Spleen (tissue), 11 donors: ENCODE data around the gene BABAM1. TPM values are rescaled to one million over a fixed set of nuclear protein-coding genes. Genes with fewer than 3 reads are reported as not detected.

ENCODE experiments used
- DNase-seq: peaks from one replicate; pipeline ENCODE4 v3.0.0-alpha.2; 2020
- H3K27ac ChIP-seq, 8 donors: fragments of 200-600 bp; sonication (generic) in 7 of 8; 1 replicate in 4 of 8; 2 replicates in 4 of 8; pipeline versions ENCODE4 v1.5.0 to v1.8.0; 2016 to 2021; ENCODE audit warnings: inconsistent platforms in 4 of 8, mild to moderate bottlenecking in 4 of 8, moderate library complexity in 1 of 8
- H3K27me3 ChIP-seq, 7 donors: fragments of 200-600 bp; sonication (generic) in 6 of 7; replicated peaks in 1 of 7; 1 replicate in 4 of 7; 2 replicates in 3 of 7; pipeline versions ENCODE4 v1.5.0 to v1.8.0; 2016 to 2021; ENCODE audit warnings: inconsistent platforms in 3 of 7, mild to moderate bottlenecking in 1 of 7
- H3K36me3 ChIP-seq, 6 donors: fragments of 200-600 bp; sonication (generic) in 5 of 6; 1 replicate in 4 of 6; 2 replicates in 2 of 6; pipeline versions ENCODE4 v1.5.0 to v1.8.0; 2016 to 2021; ENCODE audit warnings: inconsistent platforms in 2 of 6
- H3K4me1 ChIP-seq, 6 donors: fragments of 200-600 bp; sonication (generic) in 5 of 6; 1 replicate in 3 of 6; 2 replicates in 3 of 6; pipeline versions ENCODE4 v1.5.0 to v1.8.0; 2016 to 2021; ENCODE audit warnings: inconsistent platforms in 3 of 6
- H3K4me3 ChIP-seq, 8 donors: fragments of 200-600 bp; sonication (generic) in 7 of 8; 1 replicate in 4 of 8; 2 replicates in 4 of 8; pipeline versions ENCODE4 v1.5.0 to v1.8.0; 2016 to 2021; ENCODE audit warnings: inconsistent platforms in 4 of 8, mild to moderate bottlenecking in 4 of 8, moderate library complexity in 2 of 8
- H3K9me3 ChIP-seq, 8 donors: fragments of 200-600 bp; sonication (generic) in 7 of 8; 1 replicate in 4 of 8; 2 replicates in 4 of 8; pipeline versions ENCODE4 v1.5.0 to v1.8.0; 2016 to 2021; ENCODE audit warnings: inconsistent platforms in 4 of 8
- CTCF ChIP-seq, 11 experiments: fragments of 200-600 bp in 7 of 11; fragments of 450-650 bp in 4 of 11; sonication (generic) in 4 of 11; IDR thresholded peaks in 8 of 11; conservative IDR thresholded peaks in 3 of 11; 1 replicate in 7 of 11; 2 replicates in 4 of 11; pipeline versions ENCODE4 v1.4.0 to v1.8.0; 2016 to 2021; ENCODE audit warnings: antibody characterized with exemption in 11 of 11, inconsistent platforms in 4 of 11, mild to moderate bottlenecking in 1 of 11
- POLR2A ChIP-seq, 3 donors: fragments of 450-650 bp; IDR thresholded peaks; one replicate each; pipeline ENCODE4 v1.5.1; 2017; ENCODE audit warnings: antibody characterized with exemption in 3 of 3, mild to moderate bottlenecking in 1 of 3
- POLR2AphosphoS5 ChIP-seq, 3 donors: sonication (generic); formaldehyde crosslinking; IDR thresholded peaks; one replicate each; pipeline ENCODE4 v1.5.1; 2017; ENCODE audit warnings: antibody characterized with exemption in 3 of 3
- WGBS, 5 donors: extraction: QIAGEN DNeasy Blood & Tissue Kit in 3 of 5; methylation state at CpG; one replicate each; pipeline versions ENCODE4 v1.1.5 to v1.1.7; 2013 to 2018; 5-methylcytosine and 5-hydroxymethylcytosine counted together
- intact Hi-C: fragments of 100-400 bp; cut with DNase I; formaldehyde crosslinking; loops from one replicate; pipeline ENCODE4 v1.15.0; 2023; ENCODE audit warnings: low total_unique reads
- polyA plus RNA-seq, 3 donors: library from polyadenylated mRNA; stranded (reverse); fragments of 200-250 nt; gene quantifications; one replicate each; pipeline ENCODE4 v1.2.1, GENCODE V29; 2013
- total RNA-seq, 7 donors: library from RNA; depleted of rRNA in 3 of 7; stranded (reverse); fragments of >200 nt in 3 of 7; fragmentation: NEBNext Ultra II Directional in 4 of 7; extraction: Animal tissue kit (Norgen Biotek cat#: 25700) in 4 of 7; gene quantifications; one replicate each; pipeline versions ENCODE4 v1.1.0 to v1.2.1, GENCODE V29; 2016 to 2021
- donor health status: healthy with polysubstance abuse.
- donor health status: DM: no; HTN: no; CAD: no; lungs with moderate emphysema.
- donor health status: DM: no; HTN: no; CAD: no.
- donor health status: Bipolar disorder and iron deficiency.
- donor health status: healthy.
- donor health status: DM: no; HTN: no; CAD: no.
- donor health status: DM: yes; HTN: yes; CAD: no.

BABAM1 gene
- total and polyA plus RNA-seq, 10 donors = 61.7 to 133 (median 76.9) TPM

DNA sequence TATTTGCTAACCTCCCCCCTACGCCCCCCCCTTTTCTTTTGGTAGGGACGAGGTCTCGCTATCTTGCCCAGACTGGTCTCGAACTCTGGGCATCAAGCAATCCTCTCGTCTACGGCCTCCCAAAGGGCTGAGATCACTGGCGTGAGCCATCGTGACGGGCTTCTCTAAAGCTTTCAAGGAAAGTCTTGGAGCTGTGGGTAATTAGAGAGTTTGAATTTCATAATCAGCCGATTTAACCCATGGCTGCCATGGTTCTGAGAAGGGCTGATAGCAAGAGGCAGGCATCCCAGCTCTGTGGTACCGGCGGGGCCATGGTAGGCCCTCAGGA lies 36.7 kb downstream of the BABAM1 start:
- Histone ChIP-seq H3K9me3 (no peaks in the 10 kb centered on the region), H3K36me3 (peaks cover 0 to 25% (median 7%) of the 10 kb centered on the region in 6 donors), H3K27ac (peak overlapping the region in 4 of 8 donors; percentile 82 to 97 (median 94)), H3K27me3 (no peaks in the 10 kb centered on the region), H3K4me3 (peak overlapping the region in 2 of 8 donors; percentile 65 to 80), H3K4me1 (peaks cover 31 to 79% (median 53%) of the 10 kb centered on the region in 6 donors)
- no peak for TF ChIP-seq CTCF (IDR thresholded peaks at IDR 0.05 in 8 of 11, conservative IDR thresholded peaks at IDR 0.05 in 3 of 11)
- no peak for TF ChIP-seq POLR2A (IDR thresholded peaks at IDR 0.05)
- no peak for TF ChIP-seq POLR2AphosphoS5 (IDR thresholded peaks at IDR 0.05)
- WGBS, 5 donors = 74 to 88% (median 80%) methylated on average over 12 of the region's 12 CpGs
- peak; percentile 74 for DNase-seq
- intact Hi-C loops = no loop called here

DNA sequence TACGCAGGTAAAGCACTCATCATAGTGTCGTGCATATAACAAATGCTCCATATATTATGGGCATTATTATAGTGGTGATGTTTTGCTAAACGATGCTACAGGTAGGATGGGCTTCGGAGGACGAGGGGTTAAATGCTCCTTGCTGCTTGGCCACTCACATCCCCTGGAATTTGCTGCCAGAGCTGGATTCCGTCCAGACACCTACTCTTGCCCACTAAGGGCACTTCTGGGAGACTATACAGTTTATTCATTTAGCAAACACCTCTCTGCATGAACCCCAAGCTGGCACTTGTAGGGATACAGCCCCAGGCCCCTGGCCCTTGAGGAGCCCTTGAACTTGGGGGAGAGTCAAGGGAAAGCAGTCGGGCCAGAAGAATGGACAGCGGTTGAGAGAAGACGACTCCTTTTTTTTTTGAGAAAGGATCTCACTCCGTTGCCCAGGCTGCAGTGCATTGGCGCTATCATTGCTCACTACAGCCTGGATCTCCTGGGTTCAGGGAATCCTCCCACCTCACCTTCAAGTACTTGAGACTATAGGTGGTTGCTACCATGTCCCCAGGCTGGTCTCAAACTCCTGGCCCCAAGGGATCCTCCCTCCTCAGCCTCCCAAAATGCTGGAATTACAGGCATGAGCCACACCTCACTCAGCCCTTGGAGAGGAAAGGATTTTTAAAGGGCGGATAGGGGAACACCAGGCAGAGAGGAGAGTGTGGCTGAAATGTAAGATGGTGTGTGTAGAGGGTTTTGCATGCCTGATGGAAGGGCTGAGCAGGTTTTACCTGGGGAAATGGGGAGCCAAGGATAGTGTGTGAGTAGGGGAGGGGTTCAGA lies 37.4 kb downstream of the BABAM1 start:
- TF ChIP-seq CTCF (IDR thresholded peaks at IDR 0.05 in 8 of 11, conservative IDR thresholded peaks at IDR 0.05 in 3 of 11) = no peak
- no peak for TF ChIP-seq POLR2A (IDR thresholded peaks at IDR 0.05)
- TF ChIP-seq POLR2AphosphoS5 (IDR thresholded peaks at IDR 0.05) = no peak
- Histone ChIP-seq H3K36me3 (peaks cover 0 to 19% (median 7%) of the 10 kb centered on the region in 6 donors), H3K27ac (peak overlapping the region; percentile 22 to 97 (median 92)), H3K4me3 (peak overlapping the region in 5 of 8 donors; percentile 68 to 88 (median 77)), H3K4me1 (peaks cover 31 to 82% (median 56%) of the 10 kb centered on the region in 6 donors), H3K27me3 (no peaks in the 10 kb centered on the region), H3K9me3 (no peaks in the 10 kb centered on the region)
- no peak for DNase-seq
- intact Hi-C loops = no loop called here
- 74 to 83% (median 79%) methylated on average over 11 to 12 of the region's 12 CpGs for WGBS, 5 donors

DNA sequence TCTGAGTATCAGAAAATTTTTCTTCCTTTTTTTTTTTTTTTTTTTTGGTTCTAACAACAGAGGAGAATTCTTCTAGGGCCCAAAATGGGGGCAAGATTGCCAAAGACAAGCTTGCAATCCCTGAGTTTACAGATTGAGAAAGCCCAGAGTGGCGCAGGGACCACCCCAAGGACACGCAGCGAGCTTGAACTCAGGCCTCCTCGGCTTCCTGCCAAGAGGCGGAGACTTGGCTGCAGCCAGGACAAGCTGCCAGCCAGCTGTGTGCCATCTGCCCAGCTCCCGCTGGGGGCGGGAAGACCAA lies 37.9 kb downstream of the BABAM1 start:
- 0 to 3% (median 1%) methylated on average over 5 to 7 of the region's 7 CpGs for WGBS, 5 donors
- peak overlapping the region; percentile 48 to 88 (median 74) for H3K4me3 ChIP-seq
- intact Hi-C loops = no loop called here
- no peak for DNase-seq
- H3K36me3 ChIP-seq = peaks cover 0 to 14% (median 7%) of the 10 kb centered on the region in 6 donors
- H3K27me3 ChIP-seq = no peaks in the 10 kb centered on the region
- no peaks in the 10 kb centered on the region for H3K9me3 ChIP-seq
- TF ChIP-seq POLR2A (IDR thresholded peaks at IDR 0.05) = no peak
- no peak for TF ChIP-seq CTCF (IDR thresholded peaks at IDR 0.05 in 8 of 11, conservative IDR thresholded peaks at IDR 0.05 in 3 of 11)
- no peak for TF ChIP-seq POLR2AphosphoS5 (IDR thresholded peaks at IDR 0.05)
- peak overlapping the region; percentile 22 to 97 (median 92) for H3K27ac ChIP-seq
- H3K4me1 ChIP-seq = peaks cover 34 to 87% (median 62%) of the 10 kb centered on the region in 6 donors

DNA sequence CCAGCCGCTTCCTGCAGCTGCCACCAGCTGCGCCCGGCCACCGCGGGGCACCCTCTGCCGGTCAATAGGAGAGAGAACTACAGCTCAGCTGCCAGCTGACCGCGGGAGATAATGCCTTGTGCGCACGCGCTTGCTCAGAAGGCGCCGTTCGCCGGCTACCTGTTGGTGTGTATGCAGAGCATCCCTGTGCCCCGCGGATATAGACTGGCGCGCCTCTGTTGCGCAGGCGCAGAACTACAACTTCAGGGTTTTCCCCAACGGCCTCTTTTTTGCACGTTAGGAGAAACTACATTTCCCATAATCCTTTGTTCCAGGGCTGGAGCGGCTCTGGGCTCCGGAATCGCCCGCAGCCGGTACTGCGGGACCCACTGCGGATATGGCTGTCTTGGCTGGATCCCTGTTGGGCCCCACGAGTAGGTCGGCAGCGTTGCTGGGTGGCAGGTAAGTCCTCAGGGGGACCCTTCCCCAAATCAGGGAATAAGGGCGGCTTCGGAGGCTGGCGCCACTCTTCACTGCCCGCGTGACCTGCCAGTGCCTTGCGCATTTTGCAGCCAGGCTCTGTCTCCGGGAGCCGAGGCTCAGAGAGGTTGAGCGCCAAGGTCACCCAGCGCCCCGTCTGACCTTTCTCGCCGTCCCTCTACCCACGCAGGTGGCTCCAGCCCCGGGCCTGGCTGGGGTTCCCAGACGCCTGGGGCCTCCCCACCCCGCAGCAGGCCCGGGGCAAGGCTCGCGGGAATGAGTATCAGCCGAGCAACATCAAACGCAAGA lies 38.5 kb downstream of the BABAM1 start, which contains the start of gene MRPL34:
Gene MRPL34, plus strand, starts transcription at position 356 of the 768 bp plus-strand sequence. Its CDS starts 21 bp downstream, at position 377.
- H3K27ac ChIP-seq = peak within 1 kb of the TSS; percentile 66 to 97 (median 92)
- intact Hi-C loops = no loop called here
- peak; percentile 85 to 97 (median 91) for TF ChIP-seq CTCF (IDR thresholded peaks at IDR 0.05 in 8 of 11, conservative IDR thresholded peaks at IDR 0.05 in 3 of 11)
- peak in 1 of 3 donors; percentile 88 for TF ChIP-seq POLR2A (IDR thresholded peaks at IDR 0.05)
- TF ChIP-seq POLR2AphosphoS5 (IDR thresholded peaks at IDR 0.05) = peak; percentile 99
- H3K9me3 ChIP-seq = no peaks in the 10 kb centered on the region
- WGBS, 5 donors = 0 to 1% (median 0%) methylated on average over 35 to 55 of the region's 55 CpGs
- H3K4me1 ChIP-seq = peaks cover 39 to 87% (median 67%) of the 10 kb centered on the region in 6 donors
- peaks cover 0 to 8% (median 6%) of the 10 kb centered on the region in 6 donors for H3K36me3 ChIP-seq
- no peaks in the 10 kb centered on the region for H3K27me3 ChIP-seq
- DNase-seq = peak; percentile 100
- H3K4me3 ChIP-seq = peak within 1 kb of the TSS; percentile 48 to 88 (median 74)
